CD4-positive, alpha-beta T cell treated with Interleukin-21 for 1 hour (primary cell): ENCODE results near the gene THOC1.
"Not testable (repeated sequence)": the region's sequence is repeated elsewhere in the genome, so short reads cannot be mapped to it uniquely, and the experiment has no call there.

ENCODE experiments used
- DNase-seq: peaks from one replicate; pipeline ENCODE4 v3.0.0-alpha.2; 2020

The THOC1 gene

GRCh38 chr18:267688-268552, at the start of gene THOC1:
Gene THOC1, minus strand, starts transcription at chr18:268047. Its CDS starts 28 bp downstream, at chr18:268019.
- peak; percentile 95 for DNase-seq

GRCh38 chr18:317618-318017, 49.8 kb upstream of the THOC1 start:
- no peak for DNase-seq

GRCh38 chr18:316393-316792, 48.5 kb upstream of the THOC1 start:
- DNase-seq = no peak

- no peak for DNase-seq
These were observed 46.1 kb upstream of the THOC1 start for GRCh38 chr18:313931-314330.

- no peak for DNase-seq
These were observed 44.6 kb upstream of the THOC1 start for GRCh38 chr18:312415-312814.

GRCh38 chr18:310042-310441, 42.2 kb upstream of the THOC1 start:
- no peak for DNase-seq

GRCh38 chr18:308086-308485, 40.2 kb upstream of the THOC1 start:
- not testable (repeated sequence) for DNase-seq

- DNase-seq = no peak
These were observed 38.9 kb upstream of the THOC1 start for GRCh38 chr18:306608-307255.

GRCh38 chr18:305003-305501, 37.2 kb upstream of the THOC1 start:
- no peak for DNase-seq

GRCh38 chr18:303607-304006, 35.8 kb upstream of the THOC1 start:
- DNase-seq = no peak

GRCh38 chr18:303011-303410, 35.2 kb upstream of the THOC1 start:
- DNase-seq = no peak

GRCh38 chr18:302097-302496, 34.2 kb upstream of the THOC1 start:
- no peak for DNase-seq

GRCh38 chr18:297936-298335, 30.1 kb upstream of the THOC1 start:
- no peak for DNase-seq

- DNase-seq = no peak
These were observed 28.1 kb upstream of the THOC1 start for GRCh38 chr18:295756-296490.

- no peak for DNase-seq
These were observed 26.7 kb upstream of the THOC1 start for GRCh38 chr18:294566-294965.

- DNase-seq = no peak
These were observed 25.7 kb upstream of the THOC1 start for GRCh38 chr18:293536-293935.

- DNase-seq = no peak
These were observed 24.4 kb upstream of the THOC1 start for GRCh38 chr18:292271-292670.

GRCh38 chr18:289970-290369, 22.1 kb upstream of the THOC1 start:
- DNase-seq = not testable (repeated sequence)

GRCh38 chr18:289026-289425, 21.2 kb upstream of the THOC1 start:
- DNase-seq = no peak

- no peak for DNase-seq
These were observed 18.9 kb upstream of the THOC1 start for GRCh38 chr18:286515-287310.

GRCh38 chr18:285817-286216, 18.0 kb upstream of the THOC1 start:
- no peak for DNase-seq

- no peak for DNase-seq
These were observed 7.6 kb upstream of the THOC1 start for GRCh38 chr18:275486-275885.

- DNase-seq = no peak
These were observed 6.5 kb upstream of the THOC1 start for GRCh38 chr18:274313-274712.
